Mesothelial cell of epicardium (in vitro differentiated cells): ENCODE measurements around the gene SYT13. TPM values are rescaled to one million over a fixed set of nuclear protein-coding genes. Genes with fewer than 3 reads are reported as not detected.

Experiments
- DNase-seq, 2 experiments: peaks; one replicate each; pipeline ENCODE4 v3.0.0; 2021; ENCODE audit warnings: low spot score in 2 of 2; ENCODE audit not compliant: unreplicated experiment in 2 of 2
- H3K27ac Mint-ChIP-seq: 2 replicates; pipeline ENCODE4 v1.8.0; 2021; ENCODE audit warnings: mixed read lengths
- H3K27me3 Mint-ChIP-seq: 2 replicates; pipeline ENCODE4 v1.8.0; 2021; ENCODE audit warnings: low read depth, mixed read lengths
- H3K36me3 Mint-ChIP-seq: 2 replicates; pipeline ENCODE4 v1.8.0; 2021; ENCODE audit warnings: mixed read lengths
- H3K4me1 Mint-ChIP-seq: 2 replicates; pipeline ENCODE4 v1.8.0; 2021; ENCODE audit warnings: mixed read lengths
- H3K4me3 Mint-ChIP-seq: 2 replicates; pipeline ENCODE4 v1.8.0; 2021; ENCODE audit warnings: mild to moderate bottlenecking, moderate library complexity, mixed read lengths
- H3K9me3 Mint-ChIP-seq: 2 replicates; pipeline ENCODE4 v1.8.0; 2021; ENCODE audit warnings: mixed read lengths
- CTCF ChIP-seq: fragments of 200-600 bp; sonication (generic); IDR thresholded peaks from one replicate; pipeline ENCODE4 v1.5.0; 2021; ENCODE audit warnings: antibody characterized with exemption; ENCODE audit not compliant: unreplicated experiment
- total RNA-seq: library from RNA; stranded (reverse); gene quantifications from 3 replicates; pipeline ENCODE4 v1.2.1, GENCODE V29; 2021

The SYT13 gene
- total RNA-seq, 1 donor from 2014 or later: 6.8 TPM

GRCh38 chr11:45280449-45280848 lies 5.7 kb downstream of the SYT13 start:
- Mint-ChIP-seq H3K27ac (no peak overlapping the region), H3K27me3 (peaks cover 41% of the 10 kb centered on the region), H3K9me3 (peaks cover 16% of the 10 kb centered on the region), H3K4me3 (no peak overlapping the region), H3K36me3 (no peaks in the 10 kb centered on the region), H3K4me1 (peaks cover 16% of the 10 kb centered on the region)
- DNase-seq: no peak
- TF ChIP-seq CTCF: no peak

- no peak overlapping the region for H3K27ac Mint-ChIP-seq
- H3K27me3 Mint-ChIP-seq: peaks cover 41% of the 10 kb centered on the region
- no peaks in the 10 kb centered on the region for H3K36me3 Mint-ChIP-seq
- H3K4me3 Mint-ChIP-seq: no peak overlapping the region
- peaks cover 12% of the 10 kb centered on the region for H3K4me1 Mint-ChIP-seq
- H3K9me3 Mint-ChIP-seq: peaks cover 16% of the 10 kb centered on the region
- no peak for TF ChIP-seq CTCF
- DNase-seq: no peak
Measured at GRCh38 chr11:45279645-45280044, 6.5 kb downstream of the SYT13 start.

- H3K4me3 Mint-ChIP-seq: no peak overlapping the region
- TF ChIP-seq CTCF: no peak
- no peak overlapping the region for H3K27ac Mint-ChIP-seq
- DNase-seq: no peak
- H3K4me1 Mint-ChIP-seq: peaks cover 12% of the 10 kb centered on the region
- peaks cover 40% of the 10 kb centered on the region for H3K27me3 Mint-ChIP-seq
- no peaks in the 10 kb centered on the region for H3K36me3 Mint-ChIP-seq
- peaks cover 16% of the 10 kb centered on the region for H3K9me3 Mint-ChIP-seq
Measured at GRCh38 chr11:45278714-45279113, 7.4 kb downstream of the SYT13 start.

- Mint-ChIP-seq H3K36me3 (no peaks in the 10 kb centered on the region), H3K4me3 (no peak overlapping the region), H3K27ac (no peak overlapping the region), H3K4me1 (no peaks in the 10 kb centered on the region), H3K27me3 (peaks cover 65% of the 10 kb centered on the region), H3K9me3 (peaks cover 21% of the 10 kb centered on the region)
- DNase-seq: no peak
- no peak for TF ChIP-seq CTCF
Measured at GRCh38 chr11:45275828-45276227, 10.3 kb downstream of the SYT13 start.

GRCh38 chr11:45274206-45274605 lies 11.9 kb downstream of the SYT13 start:
- Mint-ChIP-seq H3K9me3 (peaks cover 8% of the 10 kb centered on the region), H3K4me1 (no peaks in the 10 kb centered on the region), H3K4me3 (no peak overlapping the region), H3K27me3 (peaks cover 77% of the 10 kb centered on the region), H3K27ac (no peak overlapping the region), H3K36me3 (no peaks in the 10 kb centered on the region)
- DNase-seq: no peak
- TF ChIP-seq CTCF: no peak

GRCh38 chr11:45273509-45273908 lies 12.6 kb downstream of the SYT13 start:
- H3K9me3 Mint-ChIP-seq: peaks cover 8% of the 10 kb centered on the region
- no peak for TF ChIP-seq CTCF
- no peak overlapping the region for H3K27ac Mint-ChIP-seq
- no peak for DNase-seq
- no peak overlapping the region for H3K4me3 Mint-ChIP-seq
- H3K36me3 Mint-ChIP-seq: no peaks in the 10 kb centered on the region
- peaks cover 83% of the 10 kb centered on the region for H3K27me3 Mint-ChIP-seq
- no peaks in the 10 kb centered on the region for H3K4me1 Mint-ChIP-seq
